HL-60/S4 (cell line): ENCODE results near the gene TRAF7.

Source experiments
- in situ Hi-C: fragments of 300-500 bp; cut with MboI; formaldehyde crosslinking; loops from 2 replicates; pipeline ENCODE4 v1.14.3; 2022; ENCODE audit warnings: low sequenced_read_pairs

TRAF7 gene

GRCh38 chr16:2145843-2146242 lies 9.7 kb upstream of the TRAF7 start:
- in situ Hi-C loops: loop anchor here (10.0 to 25.0 kb wide), 2 partner anchors 131 to 284 kb away; partner anchors contain the start of genes MEIOB and NPW

- in situ Hi-C loops: loop anchor here (10.0 to 25.0 kb wide), 2 partner anchors 133 to 285 kb away; partner anchors contain the start of genes MEIOB and NPW
Measured at GRCh38 chr16:2147378-2147777, 8.2 kb upstream of the TRAF7 start.

GRCh38 chr16:2147981-2148671 lies 7.5 kb upstream of the TRAF7 start, which contains the start of gene RAB26:
Gene RAB26 (plus strand): TSS chr16:2148625. CDS start chr16:2148784, 159 bp downstream.
- in situ Hi-C loops: loop anchor here (10.0 to 25.0 kb wide), 2 partner anchors 133 to 286 kb away; partner anchors contain the start of genes MEIOB and NPW

GRCh38 chr16:2148714-2149629 lies 6.6 kb upstream of the TRAF7 start:
- in situ Hi-C loops: loop anchor here (10.0 to 25.0 kb wide), 2 partner anchors 134 to 287 kb away; partner anchors contain the start of genes MEIOB and NPW

- in situ Hi-C loops: loop anchor here (10.0 to 25.0 kb wide), 2 partner anchors 135 to 288 kb away; partner anchors contain the start of genes MEIOB and NPW
Measured at GRCh38 chr16:2149630-2150417, 5.8 kb upstream of the TRAF7 start.

GRCh38 chr16:2150418-2151187 lies 5.0 kb upstream of the TRAF7 start:
- in situ Hi-C loops: no loop called here

GRCh38 chr16:2151188-2152091 lies 4.1 kb upstream of the TRAF7 start:
- in situ Hi-C loops: no loop called here

GRCh38 chr16:2152695-2153506 lies 2.7 kb upstream of the TRAF7 start:
- in situ Hi-C loops: no loop called here

- in situ Hi-C loops: no loop called here
Measured at GRCh38 chr16:2154533-2155090, 970 bp upstream of the TRAF7 start.

- in situ Hi-C loops: no loop called here
Measured at GRCh38 chr16:2155977-2156848, 631 bp downstream of the TRAF7 start.

- in situ Hi-C loops: no loop called here
Measured at GRCh38 chr16:2156849-2157224, 1.3 kb downstream of the TRAF7 start.

GRCh38 chr16:2157480-2158261 lies 2.1 kb downstream of the TRAF7 start:
- in situ Hi-C loops: no loop called here

- in situ Hi-C loops: no loop called here
Measured at GRCh38 chr16:2158262-2158638, 2.7 kb downstream of the TRAF7 start.

- in situ Hi-C loops: no loop called here
Measured at GRCh38 chr16:2159175-2159838, 3.7 kb downstream of the TRAF7 start.

- in situ Hi-C loops: no loop called here
Measured at GRCh38 chr16:2160915-2161551, 5.5 kb downstream of the TRAF7 start.
